ENCODE measurements around the gene FARP2.

DNA sequence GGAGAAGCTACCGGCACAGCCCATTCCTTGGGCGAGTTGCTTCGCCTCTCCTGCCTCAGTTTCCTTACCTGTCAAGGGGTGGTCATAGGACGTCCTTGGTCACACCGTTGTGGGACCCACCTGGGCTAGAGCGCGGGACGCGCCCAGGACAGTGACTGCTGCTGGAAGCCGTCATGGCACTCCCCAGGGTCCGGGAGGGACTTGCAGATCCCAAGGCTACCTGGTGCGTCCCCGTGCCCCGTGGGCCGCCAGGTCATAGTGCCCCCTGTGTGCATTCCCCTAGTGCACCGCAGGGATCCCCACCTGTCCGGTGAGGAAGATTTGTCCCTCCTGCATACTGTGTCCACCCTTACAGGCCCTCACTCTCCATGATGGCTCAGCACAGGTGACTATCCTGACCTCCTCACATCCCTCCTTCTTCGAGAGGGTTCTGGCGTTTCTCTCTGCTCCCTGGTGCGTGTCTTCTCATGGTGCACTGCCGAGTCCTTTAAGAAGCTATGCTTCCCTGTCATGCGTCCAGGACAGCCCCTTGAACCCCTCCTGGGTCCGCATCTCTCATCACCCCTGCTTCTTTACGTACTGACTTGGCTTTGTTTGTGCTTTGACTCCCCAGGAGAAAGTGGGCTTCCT is 153.2 kb downstream of the FARP2 start:
- TF ChIP-seq CTCF (IDR thresholded peaks at IDR 0.05; ENCODE audit: low read depth, low read length), result no peak
- no peak for TF ChIP-seq EZH2phosphoT487 (IDR thresholded peaks at IDR 0.05; ENCODE audit: low read depth)
